Measurements from ENCODE around the gene POLR2E. TPM values are rescaled to one million over a fixed set of nuclear protein-coding genes. Genes with fewer than 3 reads are reported as not detected.

Gene POLR2E
- polyA plus RNA-seq, 1 of the 3 experiments (the other 2 are of a cell fraction) = 283 TPM

GRCh38 chr19:1040476-1041271 is 54.5 kb downstream of the POLR2E start:
- H2AFZ ChIP-seq (ENCODE audit: low read depth) = 0 out of 2 replicates have a peak overlapping the region, but pooled peaks have one; percentile 42

More at GRCh38 chr19:1040476-1041271, 54.5 kb downstream of the POLR2E start:
- H3K9me3 ChIP-seq = no peaks in the 10 kb centered on the region
- DNase-seq = peak; percentile 97
- peak overlapping the region; percentile 67 to 87 for H3K4me3 ChIP-seq (ENCODE audit: low read depth in 2 of 2, low read length in 1 of 2)
- peaks cover 22% of the 10 kb centered on the region for H4K20me1 ChIP-seq (ENCODE audit: insufficient read depth)
- under 1% methylated on average over 14 of the region's 27 CpGs for WGBS (ENCODE audit: low lambda C conversion rate)
- peaks cover 10 to 11% of the 10 kb centered on the region in 2 experiments for H3K36me3 ChIP-seq (replicated peaks in 1 of 2; ENCODE audit: control insufficient read depth in 1 of 2, insufficient read depth in 2 of 2, low read length in 1 of 2)
- peak overlapping the region; percentile 96 for H3K4me2 ChIP-seq
- ChIA-PET CTCF (interaction anchor here (0.6 to 1.8 kb wide), 11 partner anchors 12 to 226 kb away, joined by 3 to 6 read pairs (median 3); no protein-coding TSS in a partner anchor), POLR2A (interaction anchor here (0.8 to 1.2 kb wide), 4 partner anchors 10 to 63 kb away, joined by 3 to 4 read pairs (median 4); partner anchors contain the start of gene GPX4)
- no peaks in the 10 kb centered on the region for H3K9me2 ChIP-seq
- H3K27me3 ChIP-seq (ENCODE audit: insufficient read depth) = no peaks in the 10 kb centered on the region
- H3K4me1 ChIP-seq (ENCODE audit: control insufficient read depth in 1 of 2, insufficient read depth in 2 of 2, low read depth in 1 of 2, low read length in 1 of 2) = peaks cover 0 to 31% of the 10 kb centered on the region in 2 experiments; a peak in 2 of 4 replicates
- H3F3A ChIP-seq (replicated peaks; ENCODE audit: insufficient read depth) = peaks cover 31% of the 10 kb centered on the region
- no peaks in the 10 kb centered on the region for H3K79me2 ChIP-seq (ENCODE audit: insufficient read depth)
- TF ChIP-seq RCOR1 (IDR thresholded peaks at IDR 0.05; ENCODE audit: low read length) (peak; percentile 17; the same call in 1 of the 2 replicates), YY1 (IDR thresholded peaks at IDR 0.05; ENCODE audit: low read depth) (no peak), USF2 (IDR thresholded peaks at IDR 0.05; ENCODE audit: borderline replicate concordance, low read depth, low read length) (no peak), PBX3 (IDR thresholded peaks at IDR 0.05) (peak; percentile 100), IRF3 (IDR thresholded peaks at IDR 0.05; ENCODE audit: low read depth, low read length) (peak; percentile 87), USF1 (IDR thresholded peaks at IDR 0.05; ENCODE audit: borderline replicate concordance, low read depth) (no peak), GATA2 (CRISPR knock-in tag; IDR thresholded peaks at IDR 0.05) (no peak), CHD2 (IDR thresholded peaks at IDR 0.05; ENCODE audit: low read length, partially characterized antibody) (peak; percentile 62)
- H3K9ac ChIP-seq = peak overlapping the region; percentile 49
- no peak overlapping the region; a peak in 1 of 4 replicates for H3K27ac ChIP-seq (ENCODE audit: low read depth in 2 of 2, low read length in 1 of 2)
